ENCODE data around the gene POLR2L.

Gene POLR2L

DNA sequence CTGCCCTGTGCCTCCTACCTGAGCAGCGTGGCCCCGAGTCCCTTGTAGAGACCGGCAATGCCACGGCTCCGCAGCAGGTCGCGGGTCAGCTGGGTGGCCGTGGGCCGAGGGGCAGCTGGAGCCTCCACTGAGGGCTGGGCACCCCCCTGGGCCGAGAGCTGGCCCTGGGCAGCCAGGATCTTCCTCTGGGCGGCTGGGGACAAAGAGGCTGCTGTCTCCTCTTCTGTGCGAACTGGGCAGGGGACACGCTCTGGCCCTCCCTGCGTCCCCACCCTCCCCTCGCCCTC lies 49.9 kb downstream of the POLR2L start:
- no peak for DNase-seq

DNA sequence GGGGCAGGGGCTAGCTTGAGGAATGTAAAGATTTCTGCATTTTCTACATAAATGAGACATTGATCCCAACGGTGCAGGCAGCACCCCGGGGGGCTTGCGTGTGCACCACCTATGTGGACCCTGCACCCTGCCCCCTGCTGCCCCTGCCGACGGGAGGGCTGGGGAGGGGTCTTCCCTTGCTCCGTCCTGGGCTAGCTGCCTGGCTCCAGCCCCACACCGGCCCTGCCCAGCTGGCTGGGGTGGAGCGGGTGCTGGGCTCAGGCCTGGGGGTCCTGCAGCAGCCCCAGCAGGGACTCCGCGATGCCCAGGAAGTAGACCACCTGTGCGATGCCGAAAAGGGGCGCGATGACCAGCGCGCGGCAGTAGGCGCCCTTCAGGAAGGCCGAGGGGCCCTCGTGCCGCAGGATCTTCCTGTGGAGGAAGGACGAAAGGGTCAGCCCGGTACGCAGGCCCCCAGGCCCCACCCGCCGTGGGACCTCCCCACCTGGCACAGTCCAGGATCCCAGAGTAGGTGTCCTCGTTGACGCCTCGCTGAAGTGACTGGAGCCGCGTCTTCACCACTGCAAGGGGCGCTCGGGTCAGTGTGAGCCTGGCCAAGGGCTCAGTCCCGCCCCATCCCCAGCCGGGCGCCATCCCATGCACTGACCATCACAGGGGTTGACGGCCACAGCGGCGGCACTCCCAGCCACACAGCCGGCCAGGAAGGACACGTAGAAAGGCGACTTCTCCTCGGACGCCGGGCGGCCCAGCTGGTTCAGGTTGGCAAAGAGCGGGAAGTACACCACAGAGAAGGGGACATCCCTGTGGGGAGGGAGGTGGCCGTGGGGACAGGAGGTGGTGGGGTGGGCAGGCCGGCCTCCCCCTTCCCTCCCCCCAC lies 50.4 kb downstream of the POLR2L start:
- no peak for DNase-seq

DNA sequence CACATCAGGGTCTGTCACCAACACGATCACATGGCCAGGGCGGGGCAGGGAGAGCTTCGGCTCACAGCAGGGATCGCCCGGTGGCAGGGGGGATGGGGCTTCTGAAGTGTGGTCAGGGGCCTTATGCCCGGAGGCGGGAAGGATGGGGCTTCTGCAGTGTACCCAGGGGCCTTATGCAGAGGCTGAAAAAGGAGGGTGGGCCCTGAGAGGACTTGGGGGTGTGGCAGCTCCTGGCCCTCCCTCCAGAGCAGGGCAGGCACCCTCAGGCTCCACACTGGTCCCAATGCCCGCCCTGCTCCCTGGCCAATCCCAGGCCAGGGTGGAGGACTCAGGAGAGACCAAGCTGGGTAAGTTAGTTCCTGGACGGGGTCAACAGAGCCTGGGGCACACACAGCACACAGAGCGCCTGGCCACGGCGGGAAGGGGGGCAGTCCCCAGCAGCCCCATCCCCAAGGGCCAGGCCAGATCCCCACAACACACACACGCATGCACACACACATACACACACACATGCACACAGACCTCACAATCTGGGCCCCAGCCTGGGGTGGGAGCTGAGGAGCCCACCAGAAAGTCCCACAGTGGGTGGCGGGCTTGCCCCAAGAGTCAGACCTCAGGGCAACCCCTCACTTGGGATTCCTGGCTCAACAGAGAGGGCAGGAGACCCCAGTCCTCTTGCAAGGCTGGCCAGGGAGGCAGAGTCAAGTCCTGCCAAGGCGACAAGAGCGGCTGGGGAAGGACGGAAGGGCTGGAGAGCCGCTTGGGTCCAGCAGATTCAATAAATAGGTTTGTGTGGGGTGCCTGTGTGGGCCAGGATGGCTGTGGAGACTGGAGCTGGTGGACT lies 51.4 kb downstream of the POLR2L start:
- no peak for DNase-seq

DNA sequence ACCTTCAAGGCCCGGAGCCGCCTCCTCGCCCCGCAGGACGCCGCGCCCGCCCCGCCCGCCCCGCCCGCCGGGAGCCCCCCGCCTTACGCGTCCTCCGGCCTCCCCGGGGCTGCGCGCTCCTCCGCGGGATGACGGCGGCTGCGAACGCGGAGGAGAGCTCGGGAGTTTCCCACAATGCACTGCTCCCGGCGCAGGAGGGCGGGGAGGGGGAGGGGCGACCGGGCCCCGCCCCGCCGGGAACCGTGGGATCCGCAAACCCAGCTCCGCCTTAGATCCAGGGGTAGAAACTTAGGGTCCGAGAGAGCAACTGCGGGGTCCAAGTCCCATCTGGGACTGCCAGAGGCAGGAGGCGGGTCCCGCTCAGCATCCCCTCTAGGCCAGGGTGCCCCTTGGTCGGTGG lies 52.4 kb downstream of the POLR2L start, which contains the start of gene CEND1:
CEND1 (minus strand) TSS at position 148 of the 400 bp plus-strand sequence. CDS start 1,514 bp downstream, outside the sequence.
- peak; percentile 39 for DNase-seq
